IMR-90 (cell line): ENCODE data around the gene ZNF534. TPM values are rescaled to one million over a fixed set of nuclear protein-coding genes. Genes with fewer than 3 reads are reported as not detected.

ENCODE experiments used
- ATAC-seq: fragments of 200-7000 bp; cut with Tn5 transposase; 2 replicates; pipeline ENCODE4 v1.9.1; 2020; ENCODE audit warnings: low read depth, mild to moderate bottlenecking, moderate library complexity
- BruUV-seq: library from RNA; stranded (reverse); fragments of 400-500 nt; replicated peaks from 2 replicates; lab custom pipeline; 2021; lab: Mats Ljungman, UMichigan
- CTCF ChIA-PET: fragments of 300-600 bp; formaldehyde crosslinking; extraction: SDS; loops from one replicate; lab custom pipeline; 2021; ENCODE audit warnings: antibody characterized with exemption; lab: Yijun Ruan, JAX
- POLR2A ChIA-PET: fragments of 300-600 bp; sonication (Branson Sonifier 250); formaldehyde crosslinking; loops from one replicate; lab custom pipeline; 2022; ENCODE audit warnings: antibody characterized with exemption; ENCODE audit not compliant: unreplicated experiment; lab: Charles Lee
- DNase-seq: peaks from one replicate; pipeline ENCODE4 v3.0.0; 2013
- H2AFZ ChIP-seq: replicated peaks from 2 replicates; pipeline ENCODE3; 2013; ENCODE audit warnings: low read length, mild to moderate bottlenecking; ENCODE audit not compliant: poor library complexity
- H2AK5ac ChIP-seq: 2 replicates; pipeline ENCODE4 v1.6.1; 2013; ENCODE audit warnings: low read depth, low read length, inconsistent platforms
- H2AK9ac ChIP-seq: replicated peaks from 2 replicates; pipeline ENCODE3; 2013; ENCODE audit warnings: mild to moderate bottlenecking, low read depth, low read length, moderate library complexity; ENCODE audit not compliant: poor library complexity
- H2BK120ac ChIP-seq: 2 replicates; pipeline ENCODE4 v1.6.1; 2013; ENCODE audit warnings: low read depth, low read length, inconsistent platforms
- H2BK15ac ChIP-seq: 3 replicates; pipeline ENCODE4 v1.6.1; 2013; ENCODE audit warnings: low read depth, low read length, inconsistent platforms
- H2BK20ac ChIP-seq: 2 replicates; pipeline ENCODE4 v1.6.1; 2013; ENCODE audit warnings: low read depth, mild to moderate bottlenecking, inconsistent platforms, low read length, moderate library complexity
- H2BK5ac ChIP-seq: 2 replicates; pipeline ENCODE4 v1.6.1; 2013; ENCODE audit warnings: mild to moderate bottlenecking, low read depth, low read length, inconsistent platforms; ENCODE audit not compliant: poor library complexity, severe bottlenecking
- H3K14ac ChIP-seq: replicated peaks from 2 replicates; pipeline ENCODE4 v1.6.1; 2013; ENCODE audit warnings: low read depth, low read length, inconsistent platforms
- H3K18ac ChIP-seq: 2 replicates; pipeline ENCODE4 v1.6.1; 2013; ENCODE audit warnings: low read depth, low read length, control low read depth
- H3K23ac ChIP-seq: 2 replicates; pipeline ENCODE4 v1.6.1; 2013; ENCODE audit warnings: low read depth, low read length, inconsistent platforms
- H3K27ac ChIP-seq: 2 replicates; pipeline ENCODE4 v1.5.1; 2013; ENCODE audit warnings: mild to moderate bottlenecking, control low read depth, low read length; ENCODE audit not compliant: insufficient read depth
- H3K27me3 ChIP-seq: 2 replicates; pipeline ENCODE4 v1.6.1; 2013; ENCODE audit warnings: low read length; ENCODE audit not compliant: control insufficient read depth, insufficient read depth
- H3K36me3 ChIP-seq: 2 replicates; pipeline ENCODE4 v1.6.1; 2013; ENCODE audit warnings: low read length, mixed read lengths; ENCODE audit not compliant: control insufficient read depth, insufficient read depth
- H3K4ac ChIP-seq: 2 replicates; pipeline ENCODE4 v1.6.1; 2013; ENCODE audit warnings: low read depth, low read length, inconsistent platforms
- H3K4me1 ChIP-seq: 2 replicates; pipeline ENCODE4 v1.6.1; 2013; ENCODE audit warnings: low read length, mixed read lengths; ENCODE audit not compliant: control insufficient read depth, insufficient read depth
- H3K4me2 ChIP-seq: 2 replicates; pipeline ENCODE4 v1.6.1; 2013; ENCODE audit warnings: low read depth, mild to moderate bottlenecking, control low read depth, low read length, moderate library complexity
- H3K4me3 ChIP-seq: 2 replicates; pipeline ENCODE4 v1.5.1; 2013; ENCODE audit warnings: low read depth, mild to moderate bottlenecking, control low read depth, low read length, moderate library complexity; ENCODE audit not compliant: insufficient read depth
- H3K56ac ChIP-seq: 2 replicates; pipeline ENCODE4 v1.6.1; 2013; ENCODE audit warnings: low read length, inconsistent platforms; ENCODE audit not compliant: insufficient read depth; ENCODE audit errors: extremely low read depth
- H3K79me1 ChIP-seq, 2 experiments: 2 replicates each; pipeline ENCODE4 v1.6.1; 2013; ENCODE audit warnings: low read length in 2 of 2, inconsistent platforms in 1 of 2, low read depth in 1 of 2
- H3K9ac ChIP-seq: 2 replicates; pipeline ENCODE4 v1.6.1; 2013; ENCODE audit warnings: low read depth, low read length, control low read depth
- H3K9me1 ChIP-seq: 2 replicates; pipeline ENCODE4 v1.6.1; 2013; ENCODE audit warnings: low read length, inconsistent platforms; ENCODE audit not compliant: insufficient read depth
- H3K9me3 ChIP-seq: 2 replicates; pipeline ENCODE4 v1.6.1; 2013; ENCODE audit warnings: low read length; ENCODE audit not compliant: control insufficient read depth, insufficient read depth
- H4K20me1 ChIP-seq: 2 replicates; pipeline ENCODE4 v1.6.1; 2013; ENCODE audit warnings: low read length, inconsistent platforms; ENCODE audit not compliant: insufficient read depth
- H4K5ac ChIP-seq: 2 replicates; pipeline ENCODE4 v1.6.1; 2013; ENCODE audit warnings: mild to moderate bottlenecking, low read depth, low read length, control low read depth
- H4K8ac ChIP-seq, 2 experiments: 2 replicates each; pipeline ENCODE4 v1.6.1; 2013; ENCODE audit warnings: low read depth in 2 of 2, low read length in 2 of 2, control low read depth in 1 of 2, inconsistent platforms in 1 of 2
- H4K91ac ChIP-seq: 2 replicates; pipeline ENCODE4 v1.6.1; 2013; ENCODE audit warnings: low read depth, low read length, inconsistent platforms; ENCODE audit not compliant: insufficient read depth
- CHD1 ChIP-seq: IDR thresholded peaks from 2 replicates; pipeline ENCODE4 v1.6.1; 2012; ENCODE audit warnings: low read depth, low read length, improper control_type of control experiment
- FOS ChIP-seq: fragments of 150-350 bp; IDR thresholded peaks from 2 replicates; pipeline ENCODE4 v1.6.1; 2016; ENCODE audit warnings: low read depth, low read length
- MAFK ChIP-seq: IDR thresholded peaks from 2 replicates; pipeline ENCODE4 v1.6.1; 2012; ENCODE audit warnings: low read depth, low read length, improper control_type of control experiment
- MAZ ChIP-seq: IDR thresholded peaks from 2 replicates; pipeline ENCODE4 v1.6.1; 2012; ENCODE audit warnings: low read depth, mild to moderate bottlenecking, low read length, improper control_type of control experiment, moderate library complexity, borderline replicate concordance
- NFE2L2 ChIP-seq: fragments of 150-350 bp; IDR thresholded peaks from 2 replicates; pipeline ENCODE4 v1.6.1; 2016; ENCODE audit warnings: low read depth, mild to moderate bottlenecking, low read length
- POLR2A ChIP-seq: IDR thresholded peaks from 2 replicates; pipeline ENCODE4 v1.6.1; 2012; ENCODE audit warnings: mild to moderate bottlenecking, low read depth, low read length
- RAD21 ChIP-seq: IDR thresholded peaks from 2 replicates; pipeline ENCODE4 v1.6.1; 2012; ENCODE audit warnings: low read length, improper control_type of control experiment
- RCOR1 ChIP-seq: IDR thresholded peaks from 2 replicates; pipeline ENCODE4 v1.6.1; 2012; ENCODE audit warnings: mild to moderate bottlenecking, low read length, improper control_type of control experiment; ENCODE audit not compliant: insufficient replicate concordance
- SMC3 ChIP-seq: fragments of 150-350 bp; IDR thresholded peaks from 2 replicates; pipeline ENCODE4 v1.6.1; 2016; ENCODE audit warnings: low read depth, mild to moderate bottlenecking, antibody characterized with exemption, low read length, moderate library complexity
- WGBS, 2 experiments: methylation state at CpG; one replicate each; pipeline versions ENCODE4 v1.1.5 to v1.1.7; 2013; ENCODE audit warnings: missing lambda C conversion rate in 2 of 2; ENCODE audit not compliant: insufficient read length in 1 of 2; ENCODE audit errors: extremely low coverage in 2 of 2; 5-methylcytosine and 5-hydroxymethylcytosine counted together
- dilution Hi-C: fragments of 300-500 bp; cut with HindIII; formaldehyde crosslinking; loops from one replicate; pipeline ENCODE4 v1.14.3; 2018; ENCODE audit warnings: low sequenced_read_pairs; ENCODE audit not compliant: unreplicated experiment
- in situ Hi-C: fragments of 300-500 bp; cut with MboI; formaldehyde crosslinking; loops from 3 replicates; pipeline ENCODE4 v1.14.3; 2019; ENCODE audit warnings: low sequenced_read_pairs, inconsistent platforms, mixed read lengths
- intact Hi-C: fragments of 100-400 bp; cut with micrococcal nuclease; formaldehyde crosslinking; loops from 2 replicates; pipeline ENCODE4 v1.10.0; 2022
- polyA plus RNA-seq, 3 experiments: library from polyadenylated mRNA; depleted of rRNA; stranded (reverse); fragments of >200 nt; gene quantifications; 2 replicates each; pipeline ENCODE4 v1.2.3, GENCODE V29; 2012; ENCODE audit warnings: low replicate concordance in 1 of 3
- total RNA-seq: library from RNA; depleted of rRNA; stranded (reverse); fragments of >200 nt; gene quantifications from 2 replicates; pipeline ENCODE4 v1.2.3, GENCODE V29; 2012
- TF ChIP-seq, protein P1 (sequence below): conservative IDR thresholded peaks from 2 replicates; pipeline ENCODE4 v1.5.1; 2012; ENCODE audit warnings: mild to moderate bottlenecking, low read depth, low read length, improper control_type of control experiment

Gene ZNF534
- total and polyA plus RNA-seq, 2 of the 4 experiments (the other 2 are of a cell fraction), result not detected

DNA sequence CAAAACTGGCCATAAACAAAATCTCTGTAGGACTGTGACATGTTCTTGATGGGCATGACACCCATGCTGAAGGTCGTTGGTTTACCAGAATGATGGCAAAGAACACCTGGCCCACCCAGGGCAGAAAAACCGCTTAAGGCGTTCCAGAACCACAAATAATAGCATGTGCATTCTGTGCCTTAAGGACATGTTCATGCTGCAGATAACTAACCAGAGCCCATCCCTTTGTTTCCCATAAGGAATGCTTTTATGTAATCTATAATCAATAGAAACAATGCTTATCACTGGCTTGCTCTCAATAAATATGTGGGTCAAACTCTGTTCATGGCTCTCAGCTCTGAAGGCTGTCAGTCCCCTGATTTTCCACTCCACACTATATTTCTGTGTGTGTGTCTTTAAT is 13.2 kb downstream of the ZNF534 start:
- Histone ChIP-seq H2AFZ (no peak overlapping the region), H3K4me2 (no peak overlapping the region), H3K9ac (no peak overlapping the region), H3K18ac (no peak overlapping the region), H2AK9ac (no peak overlapping the region), H2BK15ac (no peak overlapping the region), H3K27me3 (no peaks in the 10 kb centered on the region), H4K5ac (no peak overlapping the region), H3K36me3 (no peaks in the 10 kb centered on the region), H4K91ac (no peak overlapping the region), H3K27ac (no peak overlapping the region), H2BK120ac (no peak overlapping the region), H3K9me1 (no peaks in the 10 kb centered on the region), H3K4ac (no peak overlapping the region), H4K20me1 (no peaks in the 10 kb centered on the region), H3K4me3 (no peak overlapping the region), H2BK20ac (no peak overlapping the region), H3K79me1 (no peaks in the 10 kb centered on the region), H3K23ac (no peak overlapping the region), H3K4me1 (no peaks in the 10 kb centered on the region), H3K56ac (no peak overlapping the region), H3K9me3 (peaks cover 15% of the 10 kb centered on the region), H4K8ac (no peak overlapping the region), H2AK5ac (no peak overlapping the region), H2BK5ac (no peak overlapping the region), H3K14ac (no peak overlapping the region)
- dilution Hi-C loops, result no loop called here
- TF ChIP-seq CHD1 (no peak), FOS (no peak), POLR2A (no peak), MAZ (no peak), SMC3 (no peak), RCOR1 (no peak), NFE2L2 (no peak), RAD21 (no peak), MAFK (no peak)
- TF ChIP-seq, protein P1, sequence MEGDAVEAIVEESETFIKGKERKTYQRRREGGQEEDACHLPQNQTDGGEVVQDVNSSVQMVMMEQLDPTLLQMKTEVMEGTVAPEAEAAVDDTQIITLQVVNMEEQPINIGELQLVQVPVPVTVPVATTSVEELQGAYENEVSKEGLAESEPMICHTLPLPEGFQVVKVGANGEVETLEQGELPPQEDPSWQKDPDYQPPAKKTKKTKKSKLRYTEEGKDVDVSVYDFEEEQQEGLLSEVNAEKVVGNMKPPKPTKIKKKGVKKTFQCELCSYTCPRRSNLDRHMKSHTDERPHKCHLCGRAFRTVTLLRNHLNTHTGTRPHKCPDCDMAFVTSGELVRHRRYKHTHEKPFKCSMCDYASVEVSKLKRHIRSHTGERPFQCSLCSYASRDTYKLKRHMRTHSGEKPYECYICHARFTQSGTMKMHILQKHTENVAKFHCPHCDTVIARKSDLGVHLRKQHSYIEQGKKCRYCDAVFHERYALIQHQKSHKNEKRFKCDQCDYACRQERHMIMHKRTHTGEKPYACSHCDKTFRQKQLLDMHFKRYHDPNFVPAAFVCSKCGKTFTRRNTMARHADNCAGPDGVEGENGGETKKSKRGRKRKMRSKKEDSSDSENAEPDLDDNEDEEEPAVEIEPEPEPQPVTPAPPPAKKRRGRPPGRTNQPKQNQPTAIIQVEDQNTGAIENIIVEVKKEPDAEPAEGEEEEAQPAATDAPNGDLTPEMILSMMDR, result no peak
- ATAC-seq (no peak), DNase-seq (no peak)
- 20% methylated on average over 1 of the region's 3 CpGs; no CpG with 5 or more reads in 1 of the 2 experiments for WGBS, 2 experiments
- POLR2A ChIA-PET, result no interaction called here
- in situ Hi-C loops, result no loop called here
- BruUV-seq, result no TSS peak
- CTCF ChIA-PET, result no interaction called here
- intact Hi-C loops, result no loop called here
